Colonic mucosa (tissue), 4 donors: ENCODE measurements around the gene LGALS9. TPM values are rescaled to one million over a fixed set of nuclear protein-coding genes. Genes with fewer than 3 reads are reported as not detected.

ENCODE experiments used
- DNase-seq: peaks from one replicate; pipeline ENCODE4 v3.0.0-alpha.2; 2020
- H3K27ac ChIP-seq: fragments of 200-600 bp; one replicate; pipeline ENCODE4 v1.8.0; 2021
- H3K27me3 ChIP-seq: fragments of 200-600 bp; one replicate; pipeline ENCODE4 v1.8.0; 2021
- H3K36me3 ChIP-seq: fragments of 200-600 bp; one replicate; pipeline ENCODE4 v1.8.0; 2021
- H3K4me1 ChIP-seq: fragments of 200-600 bp; one replicate; pipeline ENCODE4 v1.8.0; 2021; ENCODE audit warnings: mild to moderate bottlenecking
- H3K4me3 ChIP-seq: fragments of 200-600 bp; one replicate; pipeline ENCODE4 v1.8.0; 2021
- H3K9ac ChIP-seq, 2 donors: one replicate each; pipeline ENCODE4 v1.7.0; 2013; ENCODE audit warnings: control low read depth in 2 of 2, low read depth in 2 of 2, low read length in 2 of 2
- H3K9me3 ChIP-seq: fragments of 200-600 bp; one replicate; pipeline ENCODE4 v1.8.0; 2021
- intact Hi-C: fragments of 100-400 bp; cut with DNase I; formaldehyde crosslinking; loops from one replicate; pipeline ENCODE4 v1.14.1; 2022
- total RNA-seq, 2 donors: library from RNA; stranded (reverse); fragmentation: NEBNext Ultra II Directional in 1 of 2; extraction: Animal tissue kit (Norgen Biotek cat#: 25700) in 1 of 2; gene quantifications; one replicate each; pipeline ENCODE4 v1.2.1, GENCODE V29; 2021
- TF ChIP-seq, protein P1 (sequence below): fragments of 200-600 bp; IDR thresholded peaks from one replicate; pipeline ENCODE4 v1.8.0; 2022; ENCODE audit warnings: antibody characterized with exemption, mild to moderate bottlenecking
- donor health status: healthy.
- donor health status: DM: no; HTN: no; CAD: no.
- donor health status: DM: no; HTN: no; CAD: no.

LGALS9 gene
- total RNA-seq, 2 donors from 2014 or later = 370 to 444 TPM

DNA sequence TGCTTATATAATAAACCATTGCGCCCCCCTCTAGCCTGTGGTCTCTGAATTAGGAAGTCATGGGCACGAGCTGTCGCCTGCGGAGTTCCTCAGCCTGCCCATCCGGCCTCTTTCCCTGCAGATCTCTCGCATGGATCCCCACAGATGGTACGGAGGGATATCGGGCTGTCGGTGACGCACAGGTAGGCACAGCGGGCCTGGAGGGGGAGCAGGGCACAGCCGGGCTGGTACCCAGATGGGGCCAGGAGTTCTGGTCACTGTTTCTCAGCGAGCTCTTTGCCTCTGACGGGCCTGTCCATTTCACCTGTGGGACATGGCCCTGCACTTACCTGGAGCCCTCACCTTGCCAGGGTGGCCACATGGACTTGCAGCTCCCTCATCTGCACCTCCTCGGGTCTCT is 42.6 kb upstream of the LGALS9 start:
- no peak overlapping the region for H3K9ac ChIP-seq
- no peak overlapping the region for H3K27ac ChIP-seq
- intact Hi-C loops = no loop called here
- no peaks in the 10 kb centered on the region for H3K9me3 ChIP-seq
- DNase-seq = no peak
- H3K4me1 ChIP-seq = no peaks in the 10 kb centered on the region
- no peaks in the 10 kb centered on the region for H3K36me3 ChIP-seq
- no peak overlapping the region for H3K4me3 ChIP-seq
- TF ChIP-seq, protein P1, sequence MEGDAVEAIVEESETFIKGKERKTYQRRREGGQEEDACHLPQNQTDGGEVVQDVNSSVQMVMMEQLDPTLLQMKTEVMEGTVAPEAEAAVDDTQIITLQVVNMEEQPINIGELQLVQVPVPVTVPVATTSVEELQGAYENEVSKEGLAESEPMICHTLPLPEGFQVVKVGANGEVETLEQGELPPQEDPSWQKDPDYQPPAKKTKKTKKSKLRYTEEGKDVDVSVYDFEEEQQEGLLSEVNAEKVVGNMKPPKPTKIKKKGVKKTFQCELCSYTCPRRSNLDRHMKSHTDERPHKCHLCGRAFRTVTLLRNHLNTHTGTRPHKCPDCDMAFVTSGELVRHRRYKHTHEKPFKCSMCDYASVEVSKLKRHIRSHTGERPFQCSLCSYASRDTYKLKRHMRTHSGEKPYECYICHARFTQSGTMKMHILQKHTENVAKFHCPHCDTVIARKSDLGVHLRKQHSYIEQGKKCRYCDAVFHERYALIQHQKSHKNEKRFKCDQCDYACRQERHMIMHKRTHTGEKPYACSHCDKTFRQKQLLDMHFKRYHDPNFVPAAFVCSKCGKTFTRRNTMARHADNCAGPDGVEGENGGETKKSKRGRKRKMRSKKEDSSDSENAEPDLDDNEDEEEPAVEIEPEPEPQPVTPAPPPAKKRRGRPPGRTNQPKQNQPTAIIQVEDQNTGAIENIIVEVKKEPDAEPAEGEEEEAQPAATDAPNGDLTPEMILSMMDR = no peak
- H3K27me3 ChIP-seq = no peaks in the 10 kb centered on the region

DNA sequence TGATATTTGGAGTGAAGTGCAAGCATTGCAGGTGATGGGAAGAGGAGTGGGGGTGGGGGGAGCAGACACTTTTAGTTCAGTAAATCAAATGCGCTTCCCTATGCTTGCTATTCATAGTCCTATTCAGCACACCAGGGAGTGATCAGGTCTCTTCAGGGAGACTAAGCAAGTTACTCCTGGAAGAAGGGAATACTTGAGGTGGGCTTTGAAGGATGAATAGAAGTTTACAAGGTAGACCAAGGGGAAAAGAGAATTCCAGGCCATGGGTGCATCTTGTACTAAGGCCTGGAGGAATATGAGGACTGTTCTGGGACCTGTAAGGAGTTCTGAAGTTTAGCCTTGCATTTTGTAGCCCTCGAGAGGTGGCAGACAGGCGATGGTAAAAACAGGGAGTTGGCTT is 40.1 kb upstream of the LGALS9 start:
- intact Hi-C loops = no loop called here
- TF ChIP-seq, protein P1 = no peak
- no peak overlapping the region for H3K9ac ChIP-seq
- H3K27me3 ChIP-seq = no peaks in the 10 kb centered on the region
- H3K27ac ChIP-seq = no peak overlapping the region
- H3K4me1 ChIP-seq = no peaks in the 10 kb centered on the region
- no peak overlapping the region for H3K4me3 ChIP-seq
- H3K9me3 ChIP-seq = no peaks in the 10 kb centered on the region
- DNase-seq = no peak
- H3K36me3 ChIP-seq = no peaks in the 10 kb centered on the region

DNA sequence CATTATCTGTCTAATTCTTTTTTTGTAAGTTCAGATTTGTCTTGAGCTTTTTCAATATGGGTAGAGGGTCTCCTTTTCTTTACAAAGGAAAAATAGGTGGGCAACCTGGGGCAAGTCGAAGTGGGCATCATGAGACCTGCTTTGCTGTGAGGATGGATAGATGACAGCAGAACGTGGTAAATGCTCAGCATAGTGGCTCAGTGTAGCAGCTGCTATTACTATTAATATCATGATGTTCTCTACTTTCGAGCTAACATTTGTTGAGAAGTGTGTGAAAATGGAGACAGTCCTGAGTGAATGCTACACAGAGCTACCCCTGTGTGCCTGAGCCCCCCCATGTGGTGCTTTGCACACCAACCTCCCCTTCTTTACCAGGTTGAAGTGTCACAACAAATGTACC is 39.0 kb upstream of the LGALS9 start:
- Histone ChIP-seq H3K4me1 (no peaks in the 10 kb centered on the region), H3K9ac (no peak overlapping the region), H3K4me3 (no peak overlapping the region), H3K9me3 (no peaks in the 10 kb centered on the region), H3K36me3 (no peaks in the 10 kb centered on the region), H3K27me3 (no peaks in the 10 kb centered on the region), H3K27ac (no peak overlapping the region)
- DNase-seq = no peak
- intact Hi-C loops = no loop called here
- TF ChIP-seq, protein P1 = no peak

DNA sequence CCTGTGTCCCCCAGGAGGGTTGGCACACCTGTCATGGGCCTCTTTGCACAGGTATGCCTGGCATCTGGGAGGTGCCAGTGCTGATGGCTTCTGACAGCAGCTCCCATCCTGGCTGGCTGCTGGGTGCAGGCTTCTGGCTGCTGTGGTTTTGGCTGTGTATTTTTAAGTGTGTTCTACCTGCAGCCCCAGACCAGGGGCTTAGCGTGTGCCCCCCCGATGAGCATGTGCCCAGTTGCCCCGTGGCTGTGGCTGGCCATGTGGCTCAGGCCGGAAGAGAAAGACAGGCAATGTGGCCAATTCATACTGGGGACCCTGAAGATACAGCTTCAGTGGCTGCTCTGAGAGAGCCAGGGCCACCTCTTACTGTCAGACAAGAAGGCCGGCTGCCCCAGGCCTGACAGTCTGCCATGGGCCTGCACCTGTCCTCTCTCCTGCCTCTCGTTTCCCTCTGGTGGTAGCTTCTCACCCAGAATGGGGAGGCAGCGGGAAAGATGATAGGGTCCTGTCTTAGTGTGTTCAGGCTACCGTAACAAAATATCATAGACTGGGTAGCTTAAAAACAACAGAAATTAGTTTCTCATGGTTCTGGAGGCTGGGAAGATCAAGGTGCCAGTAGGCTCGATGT is 37.6 kb upstream of the LGALS9 start:
- H3K4me3 ChIP-seq = no peak overlapping the region
- H3K9me3 ChIP-seq = no peaks in the 10 kb centered on the region
- DNase-seq = no peak
- H3K9ac ChIP-seq = no peak overlapping the region
- no peaks in the 10 kb centered on the region for H3K4me1 ChIP-seq
- intact Hi-C loops = no loop called here
- no peak overlapping the region for H3K27ac ChIP-seq
- TF ChIP-seq, protein P1 = no peak
- H3K27me3 ChIP-seq = no peaks in the 10 kb centered on the region
- H3K36me3 ChIP-seq = no peaks in the 10 kb centered on the region

DNA sequence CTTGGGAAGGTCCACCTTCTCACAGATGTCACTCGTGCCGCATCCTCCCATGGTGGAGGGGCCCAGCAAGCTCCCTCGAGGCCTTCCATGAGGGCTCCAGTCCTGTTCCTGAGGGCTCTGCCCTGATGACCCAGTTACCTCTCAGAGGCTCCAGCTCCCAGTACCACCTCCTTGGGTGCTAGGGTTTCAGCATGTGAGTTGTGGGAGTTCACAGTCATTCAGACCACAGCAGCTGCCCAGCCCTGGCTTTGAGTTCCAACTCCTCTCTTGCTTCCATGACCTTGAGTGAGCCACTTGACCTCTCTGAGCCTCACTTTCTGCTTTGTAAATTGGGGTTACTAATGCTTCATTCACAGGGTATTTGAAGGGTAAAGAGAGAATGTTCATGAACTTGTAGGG is 37.1 kb upstream of the LGALS9 start:
- DNase-seq = no peak
- TF ChIP-seq, protein P1 = no peak
- intact Hi-C loops = no loop called here
- H3K9ac ChIP-seq = no peak overlapping the region
- H3K27ac ChIP-seq = no peak overlapping the region
- H3K4me3 ChIP-seq = no peak overlapping the region
- no peaks in the 10 kb centered on the region for H3K9me3 ChIP-seq
- no peaks in the 10 kb centered on the region for H3K4me1 ChIP-seq
- H3K36me3 ChIP-seq = no peaks in the 10 kb centered on the region
- no peaks in the 10 kb centered on the region for H3K27me3 ChIP-seq
